Activated naive CD4-positive, alpha-beta T cell treated with anti-CD3 and anti-CD28 coated beads for 36 hours (primary cell): ENCODE data around the gene SYF2. TPM values are rescaled to one million over a fixed set of nuclear protein-coding genes. Genes with fewer than 3 reads are reported as not detected.
"Not testable (repeated sequence)": the region's sequence is repeated elsewhere in the genome, so short reads cannot be mapped to it uniquely, and the experiment has no call there.

Source experiments
- CTCF ChIA-PET: fragments of 350-600 bp; sonication (Branson Sonifier 250); formaldehyde crosslinking; loops from one replicate; lab custom pipeline; 2021; ENCODE audit warnings: antibody characterized with exemption; lab: Charles Lee
- DNase-seq: peaks from one replicate; pipeline ENCODE4 v3.0.0-alpha.2; 2020
- H3K27ac Mint-ChIP-seq: one replicate; pipeline ENCODE4 v1.8.0; 2021; ENCODE audit warnings: mild to moderate bottlenecking, mixed read lengths
- H3K27me3 Mint-ChIP-seq: one replicate; pipeline ENCODE4 v1.8.0; 2021; ENCODE audit warnings: low read depth, mixed read lengths
- H3K36me3 Mint-ChIP-seq: one replicate; pipeline ENCODE4 v1.8.0; 2021; ENCODE audit warnings: low read depth, mixed read lengths
- H3K4me1 Mint-ChIP-seq: one replicate; pipeline ENCODE4 v1.8.0; 2021; ENCODE audit warnings: low read depth, mixed read lengths
- H3K4me3 Mint-ChIP-seq: one replicate; pipeline ENCODE4 v1.8.0; 2021; ENCODE audit warnings: mild to moderate bottlenecking, moderate library complexity, mixed read lengths
- H3K9me3 Mint-ChIP-seq: one replicate; pipeline ENCODE4 v1.8.0; 2021; ENCODE audit warnings: mixed read lengths
- intact Hi-C: fragments of 100-400 bp; cut with micrococcal nuclease; formaldehyde crosslinking; loops from one replicate; pipeline ENCODE4 v1.15.1; 2023
- total RNA-seq, 2 experiments: library from RNA; stranded (reverse); gene quantifications; one replicate each; pipeline ENCODE4 v1.2.3, GENCODE V29; 2021

SYF2 gene
- total RNA-seq, 2 experiments from 2014 or later, result 39.7 to 46.8 TPM

- intact Hi-C loops, result no loop called here
- DNase-seq, result no peak
- no peak overlapping the region for H3K4me3 Mint-ChIP-seq
- H3K27ac Mint-ChIP-seq, result no peak overlapping the region
- H3K36me3 Mint-ChIP-seq, result no peaks in the 10 kb centered on the region
- no peaks in the 10 kb centered on the region for H3K27me3 Mint-ChIP-seq
- no peaks in the 10 kb centered on the region for H3K9me3 Mint-ChIP-seq
- CTCF ChIA-PET, result interaction anchor here (0.9 to 1.3 kb wide), 2 partner anchors 97 to 99 kb away, joined by 4 to 5 read pairs; no protein-coding TSS in a partner anchor
- peaks cover 10% of the 10 kb centered on the region for H3K4me1 Mint-ChIP-seq
These were observed 33.5 kb downstream of the SYF2 start for GRCh38 chr1:25198663-25199252.

- intact Hi-C loops, result no loop called here
- CTCF ChIA-PET, result interaction anchor here (1.3 kb wide), 1 partner anchor 96 kb away, joined by 5 read pairs; no protein-coding TSS in a partner anchor
- H3K27me3 Mint-ChIP-seq, result no peaks in the 10 kb centered on the region
- no peak overlapping the region for H3K27ac Mint-ChIP-seq
- peaks cover 10% of the 10 kb centered on the region for H3K4me1 Mint-ChIP-seq
- H3K4me3 Mint-ChIP-seq, result no peak overlapping the region
- H3K36me3 Mint-ChIP-seq, result no peaks in the 10 kb centered on the region
- no peaks in the 10 kb centered on the region for H3K9me3 Mint-ChIP-seq
- peak; percentile 11 for DNase-seq
These were observed 34.2 kb downstream of the SYF2 start for GRCh38 chr1:25197982-25198662.

GRCh38 chr1:25197235-25197975, 34.9 kb downstream of the SYF2 start:
- Mint-ChIP-seq H3K4me3 (no peak overlapping the region), H3K36me3 (no peaks in the 10 kb centered on the region), H3K4me1 (peaks cover 10% of the 10 kb centered on the region), H3K27ac (no peak overlapping the region), H3K9me3 (no peaks in the 10 kb centered on the region), H3K27me3 (no peaks in the 10 kb centered on the region)
- CTCF ChIA-PET, result interaction anchor here (1.3 kb wide), 1 partner anchor 95 kb away, joined by 5 read pairs; no protein-coding TSS in a partner anchor
- intact Hi-C loops, result no loop called here
- no peak for DNase-seq

- CTCF ChIA-PET, result interaction anchor here (1.4 kb wide), 1 partner anchor 77 kb away, joined by 3 read pairs; no protein-coding TSS in a partner anchor
- H3K36me3 Mint-ChIP-seq, result no peaks in the 10 kb centered on the region
- H3K4me3 Mint-ChIP-seq, result no peak overlapping the region
- H3K27me3 Mint-ChIP-seq, result no peaks in the 10 kb centered on the region
- no peak overlapping the region for H3K27ac Mint-ChIP-seq
- H3K4me1 Mint-ChIP-seq, result peaks cover 10% of the 10 kb centered on the region
- intact Hi-C loops, result no loop called here
- DNase-seq, result no peak
- no peaks in the 10 kb centered on the region for H3K9me3 Mint-ChIP-seq
These were observed 35.5 kb downstream of the SYF2 start for GRCh38 chr1:25196830-25197229.

GRCh38 chr1:25195835-25196234, 36.5 kb downstream of the SYF2 start:
- peaks cover 10% of the 10 kb centered on the region for H3K4me1 Mint-ChIP-seq
- H3K4me3 Mint-ChIP-seq, result no peak overlapping the region
- CTCF ChIA-PET, result interaction anchor here (1.4 kb wide), 1 partner anchor 76 kb away, joined by 3 read pairs; no protein-coding TSS in a partner anchor
- no peak for DNase-seq
- no peaks in the 10 kb centered on the region for H3K27me3 Mint-ChIP-seq
- no peaks in the 10 kb centered on the region for H3K9me3 Mint-ChIP-seq
- H3K27ac Mint-ChIP-seq, result no peak overlapping the region
- intact Hi-C loops, result no loop called here
- no peaks in the 10 kb centered on the region for H3K36me3 Mint-ChIP-seq

- H3K36me3 Mint-ChIP-seq, result no peaks in the 10 kb centered on the region
- H3K27ac Mint-ChIP-seq, result no peak overlapping the region
- no peaks in the 10 kb centered on the region for H3K27me3 Mint-ChIP-seq
- H3K4me1 Mint-ChIP-seq, result peaks cover 10% of the 10 kb centered on the region
- H3K4me3 Mint-ChIP-seq, result no peak overlapping the region
- intact Hi-C loops, result no loop called here
- CTCF ChIA-PET, result no interaction called here
- DNase-seq, result no peak
- no peaks in the 10 kb centered on the region for H3K9me3 Mint-ChIP-seq
These were observed 37.7 kb downstream of the SYF2 start for GRCh38 chr1:25194572-25195020.

GRCh38 chr1:25194054-25194453, 38.2 kb downstream of the SYF2 start:
- no peak for DNase-seq
- intact Hi-C loops, result no loop called here
- no peak overlapping the region for H3K4me3 Mint-ChIP-seq
- no peaks in the 10 kb centered on the region for H3K9me3 Mint-ChIP-seq
- H3K36me3 Mint-ChIP-seq, result no peaks in the 10 kb centered on the region
- H3K27ac Mint-ChIP-seq, result no peak overlapping the region
- CTCF ChIA-PET, result no interaction called here
- peaks cover 10% of the 10 kb centered on the region for H3K4me1 Mint-ChIP-seq
- H3K27me3 Mint-ChIP-seq, result no peaks in the 10 kb centered on the region

- Mint-ChIP-seq H3K9me3 (no peaks in the 10 kb centered on the region), H3K36me3 (no peaks in the 10 kb centered on the region), H3K27me3 (no peaks in the 10 kb centered on the region), H3K4me3 (no peak overlapping the region), H3K27ac (no peak overlapping the region), H3K4me1 (peaks cover 5% of the 10 kb centered on the region)
- intact Hi-C loops, result no loop called here
- CTCF ChIA-PET, result no interaction called here
- DNase-seq, result no peak
These were observed 39.1 kb downstream of the SYF2 start for GRCh38 chr1:25193229-25193628.

GRCh38 chr1:25192154-25192553, 40.1 kb downstream of the SYF2 start:
- intact Hi-C loops, result no loop called here
- no peaks in the 10 kb centered on the region for H3K9me3 Mint-ChIP-seq
- CTCF ChIA-PET, result no interaction called here
- H3K36me3 Mint-ChIP-seq, result no peaks in the 10 kb centered on the region
- H3K27me3 Mint-ChIP-seq, result no peaks in the 10 kb centered on the region
- H3K4me1 Mint-ChIP-seq, result no peaks in the 10 kb centered on the region
- no peak overlapping the region for H3K4me3 Mint-ChIP-seq
- H3K27ac Mint-ChIP-seq, result no peak overlapping the region
- DNase-seq, result no peak

- no peak for DNase-seq
- H3K4me1 Mint-ChIP-seq, result no peaks in the 10 kb centered on the region
- no peaks in the 10 kb centered on the region for H3K27me3 Mint-ChIP-seq
- no peaks in the 10 kb centered on the region for H3K36me3 Mint-ChIP-seq
- CTCF ChIA-PET, result interaction anchor here (1.5 kb wide), 1 partner anchor 342 kb away, joined by 4 read pairs; no protein-coding TSS in a partner anchor
- no peak overlapping the region for H3K4me3 Mint-ChIP-seq
- no peaks in the 10 kb centered on the region for H3K9me3 Mint-ChIP-seq
- intact Hi-C loops, result no loop called here
- H3K27ac Mint-ChIP-seq, result no peak overlapping the region
These were observed 42.0 kb downstream of the SYF2 start for GRCh38 chr1:25190260-25190659.

- H3K9me3 Mint-ChIP-seq, H3K4me3 Mint-ChIP-seq, H3K27me3 Mint-ChIP-seq, intact Hi-C loops, H3K36me3 Mint-ChIP-seq, H3K4me1 Mint-ChIP-seq, H3K27ac Mint-ChIP-seq, DNase-seq: not testable (repeated sequence)
- CTCF ChIA-PET, result interaction anchor here (0.7 kb wide), 3 partner anchors 18 to 294 kb away, joined by 3 read pairs; no protein-coding TSS in a partner anchor
These were observed 44.4 kb downstream of the SYF2 start for GRCh38 chr1:25187904-25188303.

GRCh38 chr1:25187077-25187476, 45.2 kb downstream of the SYF2 start:
- no peaks in the 10 kb centered on the region for H3K27me3 Mint-ChIP-seq
- no peak overlapping the region for H3K4me3 Mint-ChIP-seq
- H3K27ac Mint-ChIP-seq, result no peak overlapping the region
- no peaks in the 10 kb centered on the region for H3K9me3 Mint-ChIP-seq
- no peaks in the 10 kb centered on the region for H3K4me1 Mint-ChIP-seq
- no peak for DNase-seq
- CTCF ChIA-PET, result interaction anchor here (0.7 kb wide), 2 partner anchors 18 to 22 kb away, joined by 3 read pairs; no protein-coding TSS in a partner anchor
- no peaks in the 10 kb centered on the region for H3K36me3 Mint-ChIP-seq
- intact Hi-C loops, result no loop called here
